Measurements from ENCODE around the gene GET3.

DNA sequence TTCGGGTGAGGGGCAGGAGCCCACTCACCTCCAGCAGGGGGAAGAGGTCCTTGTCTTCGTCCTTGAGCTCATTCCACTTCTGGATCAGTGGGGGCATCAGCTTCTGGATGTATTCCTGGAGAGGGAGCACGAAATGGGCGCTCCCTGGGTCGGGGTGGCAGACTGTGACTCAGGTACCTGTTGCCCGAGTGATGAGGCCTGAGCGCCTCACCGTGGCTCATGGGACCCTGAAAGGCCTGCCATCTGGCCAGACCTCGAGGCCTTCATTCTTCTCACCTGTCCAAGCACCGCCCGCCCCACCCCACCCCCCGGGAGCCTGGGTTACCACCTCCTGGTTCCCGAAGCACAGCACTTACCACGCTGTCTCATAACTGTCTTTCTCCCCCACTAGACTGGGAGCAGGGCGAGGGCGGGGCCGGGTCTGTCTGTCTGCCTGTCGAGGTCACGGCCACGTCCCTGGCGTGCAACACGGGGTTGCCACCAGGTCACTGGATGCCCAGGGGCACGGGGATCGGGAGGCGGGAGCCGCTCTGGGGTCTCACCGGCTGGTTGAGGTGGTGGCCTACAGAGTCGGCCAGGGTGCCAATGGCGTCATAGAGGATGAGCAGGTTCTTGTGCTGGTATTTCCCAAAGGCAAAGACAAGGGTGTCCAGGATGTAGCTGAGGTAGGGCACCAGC is 31.5 kb upstream of the GET3 start:
- TF ChIP-seq, protein P1, sequence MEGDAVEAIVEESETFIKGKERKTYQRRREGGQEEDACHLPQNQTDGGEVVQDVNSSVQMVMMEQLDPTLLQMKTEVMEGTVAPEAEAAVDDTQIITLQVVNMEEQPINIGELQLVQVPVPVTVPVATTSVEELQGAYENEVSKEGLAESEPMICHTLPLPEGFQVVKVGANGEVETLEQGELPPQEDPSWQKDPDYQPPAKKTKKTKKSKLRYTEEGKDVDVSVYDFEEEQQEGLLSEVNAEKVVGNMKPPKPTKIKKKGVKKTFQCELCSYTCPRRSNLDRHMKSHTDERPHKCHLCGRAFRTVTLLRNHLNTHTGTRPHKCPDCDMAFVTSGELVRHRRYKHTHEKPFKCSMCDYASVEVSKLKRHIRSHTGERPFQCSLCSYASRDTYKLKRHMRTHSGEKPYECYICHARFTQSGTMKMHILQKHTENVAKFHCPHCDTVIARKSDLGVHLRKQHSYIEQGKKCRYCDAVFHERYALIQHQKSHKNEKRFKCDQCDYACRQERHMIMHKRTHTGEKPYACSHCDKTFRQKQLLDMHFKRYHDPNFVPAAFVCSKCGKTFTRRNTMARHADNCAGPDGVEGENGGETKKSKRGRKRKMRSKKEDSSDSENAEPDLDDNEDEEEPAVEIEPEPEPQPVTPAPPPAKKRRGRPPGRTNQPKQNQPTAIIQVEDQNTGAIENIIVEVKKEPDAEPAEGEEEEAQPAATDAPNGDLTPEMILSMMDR (IDR thresholded peaks at IDR 0.05): no peak
- no peak for TF ChIP-seq POLR2A (IDR thresholded peaks at IDR 0.05)

Measured in thyroid gland (tissue), 4 donors.